Activated T-helper 9 cell treated with anti-CD3 and anti-CD28 coated beads, Interleukin-2, amount 50 U/mL, for 16 hours (primary cell): ENCODE results near the gene CACNA2D4.

Experiments used
- DNase-seq: peaks from one replicate; pipeline ENCODE4 v3.0.0-alpha.2; 2020; ENCODE audit warnings: low read depth

Gene CACNA2D4

GRCh38 chr12:1886396-1887008, 31.9 kb downstream of the CACNA2D4 start:
- DNase-seq = no peak

- no peak for DNase-seq
These were observed 32.7 kb downstream of the CACNA2D4 start for GRCh38 chr12:1885599-1886245.

- DNase-seq = no peak
These were observed 33.3 kb downstream of the CACNA2D4 start for GRCh38 chr12:1885082-1885596.

- no peak for DNase-seq
These were observed 33.8 kb downstream of the CACNA2D4 start for GRCh38 chr12:1884651-1885050.

- no peak for DNase-seq
These were observed 34.9 kb downstream of the CACNA2D4 start for GRCh38 chr12:1883513-1883912.

GRCh38 chr12:1882850-1883470, 35.5 kb downstream of the CACNA2D4 start:
- DNase-seq = no peak

GRCh38 chr12:1882405-1882804, 36.0 kb downstream of the CACNA2D4 start:
- DNase-seq = no peak

GRCh38 chr12:1881936-1882335, 36.5 kb downstream of the CACNA2D4 start:
- DNase-seq = no peak

GRCh38 chr12:1881301-1881700, 37.2 kb downstream of the CACNA2D4 start:
- DNase-seq = no peak

- no peak for DNase-seq
These were observed 37.6 kb downstream of the CACNA2D4 start for GRCh38 chr12:1880876-1881275.

- no peak for DNase-seq
These were observed 38.2 kb downstream of the CACNA2D4 start for GRCh38 chr12:1880153-1880845.

GRCh38 chr12:1879633-1880032, 38.8 kb downstream of the CACNA2D4 start:
- no peak for DNase-seq

GRCh38 chr12:1878695-1879094, 39.8 kb downstream of the CACNA2D4 start:
- no peak for DNase-seq

- no peak for DNase-seq
These were observed 40.2 kb downstream of the CACNA2D4 start for GRCh38 chr12:1878214-1878613.

GRCh38 chr12:1877169-1877878, 41.1 kb downstream of the CACNA2D4 start:
- no peak for DNase-seq

GRCh38 chr12:1876086-1876485, 42.4 kb downstream of the CACNA2D4 start:
- DNase-seq = no peak

- DNase-seq = no peak
These were observed 42.8 kb downstream of the CACNA2D4 start for GRCh38 chr12:1875608-1876007.

- DNase-seq = no peak
These were observed 44.6 kb downstream of the CACNA2D4 start for GRCh38 chr12:1873531-1874510.

- DNase-seq = no peak
These were observed 46.0 kb downstream of the CACNA2D4 start for GRCh38 chr12:1872448-1872847.

GRCh38 chr12:1872001-1872400, 46.5 kb downstream of the CACNA2D4 start:
- DNase-seq = no peak
